IPS-15b (cell line): ENCODE measurements around the gene PXYLP1.
"Not testable (repeated sequence)": the region's sequence is repeated elsewhere in the genome, so short reads cannot be mapped to it uniquely, and the experiment has no call there.

ENCODE experiments used
- H3K27me3 ChIP-seq: one replicate; pipeline ENCODE4 v1.6.1; 2013; ENCODE audit warnings: low read length; ENCODE audit not compliant: control insufficient read depth, insufficient read depth
- H3K36me3 ChIP-seq: one replicate; pipeline ENCODE4 v1.6.1; 2013; ENCODE audit warnings: low read length; ENCODE audit not compliant: control insufficient read depth, insufficient read depth
- H3K4me1 ChIP-seq: one replicate; pipeline ENCODE4 v1.6.1; 2013; ENCODE audit warnings: mild to moderate bottlenecking, low read length; ENCODE audit not compliant: control insufficient read depth, insufficient read depth
- H3K4me3 ChIP-seq: one replicate; pipeline ENCODE4 v1.5.1; 2013; ENCODE audit warnings: low read depth, low read length
- H3K9ac ChIP-seq: one replicate; pipeline ENCODE4 v1.6.1; 2013; ENCODE audit warnings: low read depth, mild to moderate bottlenecking, low read length
- H3K9me3 ChIP-seq: one replicate; pipeline ENCODE4 v1.6.1; 2013; ENCODE audit warnings: mild to moderate bottlenecking, low read length; ENCODE audit not compliant: control insufficient read depth, insufficient read depth

PXYLP1 gene

GRCh38 chr3:141291559-141292355, 60.1 kb downstream of the PXYLP1 start:
- Histone ChIP-seq H3K4me1 (no peaks in the 10 kb centered on the region), H3K4me3 (no peak overlapping the region), H3K36me3 (peaks cover 8% of the 10 kb centered on the region), H3K9me3 (no peaks in the 10 kb centered on the region), H3K27me3 (no peaks in the 10 kb centered on the region), H3K9ac (no peak overlapping the region)

DNA sequence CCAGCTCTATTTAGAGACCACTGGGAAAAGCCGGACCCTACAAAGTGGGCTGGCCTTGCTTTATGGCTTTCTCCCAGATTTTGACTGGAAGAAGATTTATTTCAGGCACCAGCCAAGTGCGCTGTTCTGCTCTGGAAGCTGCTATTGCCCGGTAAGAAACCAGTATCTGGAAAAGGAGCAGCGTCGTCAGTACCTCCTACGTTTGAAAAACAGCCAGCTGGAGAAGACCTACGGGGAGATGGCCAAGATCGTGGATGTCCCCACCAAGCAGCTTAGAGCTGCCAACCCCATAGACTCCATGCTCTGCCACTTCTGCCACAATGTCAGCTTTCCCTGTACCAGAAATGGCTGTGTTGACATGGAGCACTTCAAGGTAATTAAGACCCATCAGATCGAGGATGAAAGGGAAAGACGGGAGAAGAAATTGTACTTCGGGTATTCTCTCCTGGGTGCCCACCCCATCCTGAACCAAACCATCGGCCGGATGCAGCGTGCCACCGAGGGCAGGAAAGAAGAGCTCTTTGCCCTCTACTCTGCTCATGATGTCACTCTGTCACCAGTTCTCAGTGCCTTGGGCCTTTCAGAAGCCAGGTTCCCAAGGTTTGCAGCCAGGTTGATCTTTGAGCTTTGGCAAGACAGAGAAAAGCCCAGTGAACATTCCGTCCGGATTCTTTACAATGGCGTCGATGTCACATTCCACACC, 60.9 kb downstream of the PXYLP1 start:
- H3K4me1 ChIP-seq: no peaks in the 10 kb centered on the region
- no peak overlapping the region for H3K4me3 ChIP-seq
- H3K9me3 ChIP-seq: no peaks in the 10 kb centered on the region
- H3K9ac ChIP-seq: no peak overlapping the region
- H3K36me3 ChIP-seq: peaks cover 4% of the 10 kb centered on the region
- no peaks in the 10 kb centered on the region for H3K27me3 ChIP-seq

GRCh38 chr3:141294301-141294700, 62.7 kb downstream of the PXYLP1 start:
- no peaks in the 10 kb centered on the region for H3K27me3 ChIP-seq
- H3K9me3 ChIP-seq: no peaks in the 10 kb centered on the region
- no peak overlapping the region for H3K9ac ChIP-seq
- H3K4me3 ChIP-seq: no peak overlapping the region
- peaks cover 4% of the 10 kb centered on the region for H3K36me3 ChIP-seq
- H3K4me1 ChIP-seq: no peaks in the 10 kb centered on the region

- no peaks in the 10 kb centered on the region for H3K27me3 ChIP-seq
- H3K4me1 ChIP-seq: no peaks in the 10 kb centered on the region
- H3K9ac ChIP-seq: no peak overlapping the region
- no peaks in the 10 kb centered on the region for H3K9me3 ChIP-seq
- H3K4me3 ChIP-seq: no peak overlapping the region
- H3K36me3 ChIP-seq: peaks cover 4% of the 10 kb centered on the region
Observed at GRCh38 chr3:141294848-141295247, 63.2 kb downstream of the PXYLP1 start.

GRCh38 chr3:141300426-141300825, 68.8 kb downstream of the PXYLP1 start:
- H3K9ac ChIP-seq, H3K4me3 ChIP-seq, H3K27me3 ChIP-seq, H3K9me3 ChIP-seq, H3K4me1 ChIP-seq, H3K36me3 ChIP-seq: not testable (repeated sequence)

DNA sequence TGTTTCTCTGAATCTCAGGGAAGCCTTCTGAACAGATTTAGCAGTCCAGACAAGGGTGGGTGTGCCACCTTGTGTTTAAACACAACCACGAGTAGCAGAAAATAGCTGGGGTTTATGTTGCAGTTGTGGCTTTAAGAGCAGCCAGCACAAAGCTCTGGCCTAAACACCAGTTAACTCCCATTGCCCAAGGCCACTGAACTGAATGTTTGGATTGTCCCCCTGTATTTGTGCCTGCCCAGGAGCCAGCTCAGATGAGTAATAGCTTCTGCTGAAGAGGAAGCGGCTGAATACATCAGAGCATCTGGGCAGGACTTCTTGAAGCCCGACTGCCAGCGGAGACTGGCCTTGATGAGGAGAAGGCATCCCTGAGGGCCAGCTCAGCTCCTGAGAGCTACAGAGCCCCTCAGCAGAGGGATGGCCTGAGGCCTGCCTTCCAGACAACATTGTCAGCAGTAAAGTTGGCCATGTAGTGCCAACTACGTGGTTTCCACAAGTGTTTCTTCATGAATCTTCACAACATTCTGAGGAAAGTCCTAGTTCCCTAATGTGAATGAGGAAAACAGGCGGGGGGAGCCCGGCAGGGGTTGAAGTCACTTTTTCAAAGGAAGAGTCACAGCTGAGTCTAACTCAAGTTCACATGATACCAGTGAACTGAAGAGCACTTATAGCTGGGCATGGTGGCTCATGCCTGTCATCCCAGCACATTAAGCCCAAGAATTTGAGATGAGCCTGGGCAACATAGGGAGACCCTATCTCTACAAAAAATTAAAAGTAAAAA, 70.9 kb downstream of the PXYLP1 start:
- no peaks in the 10 kb centered on the region for H3K9me3 ChIP-seq
- no peaks in the 10 kb centered on the region for H3K4me1 ChIP-seq
- H3K27me3 ChIP-seq: peaks cover 6% of the 10 kb centered on the region
- no peak overlapping the region for H3K9ac ChIP-seq
- H3K4me3 ChIP-seq: no peak overlapping the region
- no peaks in the 10 kb centered on the region for H3K36me3 ChIP-seq

GRCh38 chr3:141303481-141304223, 72.0 kb downstream of the PXYLP1 start:
- no peaks in the 10 kb centered on the region for H3K9me3 ChIP-seq

GRCh38 chr3:141305436-141305835, 73.8 kb downstream of the PXYLP1 start:
- Histone ChIP-seq H3K36me3 (no peaks in the 10 kb centered on the region), H3K27me3 (peaks cover 15% of the 10 kb centered on the region), H3K4me3 (no peak overlapping the region), H3K9me3 (no peaks in the 10 kb centered on the region), H3K9ac (no peak overlapping the region), H3K4me1 (no peaks in the 10 kb centered on the region)

More at GRCh38 chr3:141303481-141304223, 72.0 kb downstream of the PXYLP1 start:
- Histone ChIP-seq H3K4me3 (no peak overlapping the region), H3K36me3 (no peaks in the 10 kb centered on the region), H3K9ac (no peak overlapping the region), H3K4me1 (no peaks in the 10 kb centered on the region), H3K27me3 (peaks cover 15% of the 10 kb centered on the region)

- peaks cover 15% of the 10 kb centered on the region for H3K27me3 ChIP-seq
- no peaks in the 10 kb centered on the region for H3K36me3 ChIP-seq
- H3K9ac ChIP-seq: no peak overlapping the region
- no peaks in the 10 kb centered on the region for H3K9me3 ChIP-seq
- H3K4me1 ChIP-seq: no peaks in the 10 kb centered on the region
- no peak overlapping the region for H3K4me3 ChIP-seq
Observed at GRCh38 chr3:141306276-141306675, 74.7 kb downstream of the PXYLP1 start.

GRCh38 chr3:141306922-141307321, 75.3 kb downstream of the PXYLP1 start:
- Histone ChIP-seq H3K4me3 (no peak overlapping the region), H3K4me1 (no peaks in the 10 kb centered on the region), H3K36me3 (no peaks in the 10 kb centered on the region), H3K27me3 (peaks cover 15% of the 10 kb centered on the region), H3K9ac (no peak overlapping the region), H3K9me3 (no peaks in the 10 kb centered on the region)

GRCh38 chr3:141307351-141308059, 75.9 kb downstream of the PXYLP1 start:
- H3K4me3 ChIP-seq: no peak overlapping the region
- H3K9ac ChIP-seq: no peak overlapping the region
- H3K36me3 ChIP-seq: no peaks in the 10 kb centered on the region
- no peaks in the 10 kb centered on the region for H3K4me1 ChIP-seq
- H3K9me3 ChIP-seq: no peaks in the 10 kb centered on the region
- peaks cover 15% of the 10 kb centered on the region for H3K27me3 ChIP-seq
